AG04450 (cell line): ENCODE data around the gene SYK. TPM values are rescaled to one million over a fixed set of nuclear protein-coding genes. Genes with fewer than 3 reads are reported as not detected.

Source experiments
- CTCF ChIA-PET: fragments of 300-600, 350-600 bp; formaldehyde crosslinking; extraction: SDS; loops from one replicate; lab custom pipeline; 2022; ENCODE audit warnings: antibody characterized with exemption, inconsistent platforms; lab: Charles Lee
- POLR2A ChIA-PET: fragments of 350-600 bp; formaldehyde crosslinking; extraction: SDS; loops from one replicate; lab custom pipeline; 2021; ENCODE audit warnings: antibody characterized with exemption, inconsistent platforms; lab: Yijun Ruan, JAX
- DNase-seq: peaks from one replicate; pipeline ENCODE4 v3.0.0-alpha.2; 2011; ENCODE audit warnings: low read depth, low spot score
- H3K27ac ChIP-seq: one replicate; pipeline ENCODE4 v1.5.1; 2012; ENCODE audit warnings: low read depth, low read length, control low read depth
- H3K27me3 ChIP-seq: one replicate; pipeline ENCODE4 v1.6.0; 2012; ENCODE audit warnings: low read length; ENCODE audit not compliant: control insufficient read depth, insufficient read depth
- H3K4me3 ChIP-seq: 2 replicates; pipeline ENCODE4 v1.5.1; 2011; ENCODE audit warnings: mild to moderate bottlenecking, low read depth, low read length, control low read depth
- H3K9me3 ChIP-seq: 2 replicates; pipeline ENCODE4 v1.5.1; 2012; ENCODE audit warnings: low read length; ENCODE audit not compliant: control insufficient read depth, insufficient read depth
- polyA plus RNA-seq: library from polyadenylated mRNA; depleted of rRNA; stranded (reverse); fragments of >200 nt; gene quantifications from 2 replicates; pipeline ENCODE4 v1.2.3, GENCODE V29; 2011
- TF ChIP-seq, protein P1 (sequence below): IDR thresholded peaks from 2 replicates; pipeline ENCODE4 v1.5.1; 2011; ENCODE audit warnings: low read depth, low read length, control low read depth, inconsistent platforms

The SYK gene
- polyA plus RNA-seq, 1 experiment = not detected

GRCh38 chr9:90905822-90906221 is 104.2 kb downstream of the SYK start:
- peaks cover 15% of the 10 kb centered on the region for H3K9me3 ChIP-seq
- no peak overlapping the region for H3K4me3 ChIP-seq
- TF ChIP-seq, protein P1, sequence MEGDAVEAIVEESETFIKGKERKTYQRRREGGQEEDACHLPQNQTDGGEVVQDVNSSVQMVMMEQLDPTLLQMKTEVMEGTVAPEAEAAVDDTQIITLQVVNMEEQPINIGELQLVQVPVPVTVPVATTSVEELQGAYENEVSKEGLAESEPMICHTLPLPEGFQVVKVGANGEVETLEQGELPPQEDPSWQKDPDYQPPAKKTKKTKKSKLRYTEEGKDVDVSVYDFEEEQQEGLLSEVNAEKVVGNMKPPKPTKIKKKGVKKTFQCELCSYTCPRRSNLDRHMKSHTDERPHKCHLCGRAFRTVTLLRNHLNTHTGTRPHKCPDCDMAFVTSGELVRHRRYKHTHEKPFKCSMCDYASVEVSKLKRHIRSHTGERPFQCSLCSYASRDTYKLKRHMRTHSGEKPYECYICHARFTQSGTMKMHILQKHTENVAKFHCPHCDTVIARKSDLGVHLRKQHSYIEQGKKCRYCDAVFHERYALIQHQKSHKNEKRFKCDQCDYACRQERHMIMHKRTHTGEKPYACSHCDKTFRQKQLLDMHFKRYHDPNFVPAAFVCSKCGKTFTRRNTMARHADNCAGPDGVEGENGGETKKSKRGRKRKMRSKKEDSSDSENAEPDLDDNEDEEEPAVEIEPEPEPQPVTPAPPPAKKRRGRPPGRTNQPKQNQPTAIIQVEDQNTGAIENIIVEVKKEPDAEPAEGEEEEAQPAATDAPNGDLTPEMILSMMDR = no peak
- H3K27me3 ChIP-seq = peaks cover 9% of the 10 kb centered on the region
- CTCF ChIA-PET = interaction anchor here (1.3 kb wide), 1 partner anchor 10 kb away, joined by 10 read pairs; no protein-coding TSS in a partner anchor
- DNase-seq = no peak
- POLR2A ChIA-PET = no interaction called here
- H3K27ac ChIP-seq = no peak overlapping the region

DNA sequence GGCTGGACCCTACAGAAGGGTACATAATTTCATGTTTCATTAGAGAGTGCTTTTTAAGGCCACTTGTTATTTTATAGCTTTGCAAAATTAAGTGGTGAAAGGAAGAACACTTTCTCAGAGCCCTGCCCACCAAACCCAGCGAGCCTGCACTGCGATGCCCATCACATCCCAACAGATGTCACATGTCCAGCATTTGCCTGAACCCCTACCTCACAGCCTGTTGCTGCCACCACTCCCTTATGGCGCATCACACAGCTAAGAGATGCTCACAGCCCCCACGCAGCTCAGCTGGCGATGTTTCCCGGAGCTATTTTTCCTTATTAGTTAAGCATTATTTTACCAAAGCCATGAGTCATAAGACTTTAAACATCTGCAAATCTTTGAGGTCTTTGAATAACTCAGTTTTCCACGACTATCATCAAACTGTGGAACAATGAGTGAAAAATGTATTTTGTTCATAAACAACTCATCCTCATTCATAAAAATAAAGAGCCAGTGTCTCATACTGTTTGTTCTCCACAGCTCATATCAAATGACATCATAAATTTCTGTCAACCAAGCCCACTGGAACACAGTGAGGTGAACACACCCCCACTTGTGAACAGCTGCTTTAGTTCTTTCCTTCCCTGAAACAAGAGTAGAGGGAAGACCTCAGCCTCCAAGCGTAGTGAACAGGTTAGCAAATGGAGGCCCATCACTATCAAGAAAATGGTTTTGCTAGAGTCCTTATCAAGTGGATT is 104.9 kb downstream of the SYK start:
- Histone ChIP-seq H3K9me3 (peaks cover 15% of the 10 kb centered on the region), H3K27ac (no peak overlapping the region), H3K27me3 (peaks cover 7% of the 10 kb centered on the region), H3K4me3 (no peak overlapping the region)
- TF ChIP-seq, protein P1 = no peak
- CTCF ChIA-PET = interaction anchor here (1.3 kb wide), 1 partner anchor 9 kb away, joined by 10 read pairs; no protein-coding TSS in a partner anchor
- POLR2A ChIA-PET = no interaction called here
- DNase-seq = no peak

- Histone ChIP-seq H3K9me3 (peaks cover 12% of the 10 kb centered on the region), H3K4me3 (no peak overlapping the region), H3K27me3 (peaks cover 7% of the 10 kb centered on the region), H3K27ac (no peak overlapping the region)
- CTCF ChIA-PET = interaction anchor here (1.3 kb wide), 1 partner anchor 8 kb away, joined by 10 read pairs; no protein-coding TSS in a partner anchor
- POLR2A ChIA-PET = no interaction called here
- TF ChIP-seq, protein P1 = no peak
- no peak for DNase-seq
Measured at GRCh38 chr9:90907056-90907445, 105.4 kb downstream of the SYK start.

GRCh38 chr9:90907790-90908189 is 106.2 kb downstream of the SYK start:
- TF ChIP-seq, protein P1 = no peak
- Histone ChIP-seq H3K27ac (no peak overlapping the region), H3K4me3 (no peak overlapping the region), H3K9me3 (peaks cover 8% of the 10 kb centered on the region), H3K27me3 (peaks cover 7% of the 10 kb centered on the region)
- ChIA-PET CTCF (no interaction called here), POLR2A (no interaction called here)
- DNase-seq = no peak

GRCh38 chr9:90909225-90909624 is 107.6 kb downstream of the SYK start:
- Histone ChIP-seq H3K9me3 (no peaks in the 10 kb centered on the region), H3K27me3 (peaks cover 7% of the 10 kb centered on the region), H3K27ac (no peak overlapping the region), H3K4me3 (no peak overlapping the region)
- TF ChIP-seq, protein P1 = no peak
- ChIA-PET CTCF (interaction anchor here (0.6 to 1.6 kb wide), 2 partner anchors 11 to 42 kb away, joined by 3 to 4 read pairs; no protein-coding TSS in a partner anchor), POLR2A (no interaction called here)
- no peak for DNase-seq
